Skeletal muscle tissue (tissue), 2 donors: ENCODE data around the gene ZNF217. TPM values are rescaled to one million over a fixed set of nuclear protein-coding genes. Genes with fewer than 3 reads are reported as not detected.

ENCODE experiments used
- small RNA-seq: library from RNA; depleted of rRNA; stranded (forward); fragments of <200 nt; gene quantifications from one replicate; pipeline ENCODE3, GENCODE V24; 2014
- total RNA-seq: library from RNA; depleted of rRNA; stranded (reverse); fragments of >200 nt; gene quantifications from one replicate; pipeline ENCODE4 v1.2.3, GENCODE V29; 2014

The ZNF217 gene
- total RNA-seq, 1 donor from 2014 or later, result 8.4 TPM

Small RNA genes within 50 kb of the gene (small RNA-seq; reads per million reads assigned to genes)
- gene RF00019, result not detected
